SK-N-SH (cell line): ENCODE results near the gene HEXD. TPM values are rescaled to one million over a fixed set of nuclear protein-coding genes. Genes with fewer than 3 reads are reported as not detected.

ENCODE experiments used
- CTCF ChIA-PET: fragments of 300-600, 350-600 bp; formaldehyde crosslinking; extraction: SDS; loops from one replicate; lab custom pipeline; 2021; lab: Yijun Ruan, JAX
- POLR2A ChIA-PET: fragments of 350-600 bp; sonication (Branson Sonifier 250); formaldehyde crosslinking; extraction: SDS; loops from one replicate; lab custom pipeline; 2020; ENCODE audit warnings: antibody characterized with exemption, inconsistent platforms; lab: Yijun Ruan, JAX
- DNase-seq: peaks from one replicate; pipeline ENCODE4 v3.0.0; 2012
- H2AFZ ChIP-seq: fragments of 200-600 bp; sonication (generic); 2 replicates; pipeline ENCODE4 v1.8.1; 2016; ENCODE audit warnings: antibody characterized with exemption, mild to moderate bottlenecking, low read depth
- H3F3A ChIP-seq: fragments of 200-600 bp; sonication (generic); replicated peaks from 2 replicates; pipeline ENCODE3; 2016; ENCODE audit warnings: antibody characterized with exemption, mild to moderate bottlenecking; ENCODE audit not compliant: insufficient read depth
- H3K27ac ChIP-seq, 2 experiments: fragments of 200-500 bp in 1 of 2; fragments of 200-600 bp in 1 of 2; sonication (Bioruptor generic) in 1 of 2; sonication (generic), shearing (Covaris generic) in 1 of 2; 2 replicates each; pipeline versions ENCODE4 v1.5.1 to v1.6.1; 2014 to 2016; ENCODE audit warnings: low read depth in 2 of 2, inconsistent platforms in 1 of 2, low read length in 1 of 2, mild to moderate bottlenecking in 1 of 2, mixed read lengths in 1 of 2
- H3K27me3 ChIP-seq: fragments of 200-600 bp; sonication (generic), shearing (Covaris generic); 2 replicates; pipeline ENCODE4 v1.6.1; 2016; ENCODE audit warnings: mixed run types; ENCODE audit not compliant: insufficient read depth
- H3K36me3 ChIP-seq, 2 experiments: fragments of 200-500 bp in 1 of 2; fragments of 200-600 bp in 1 of 2; sonication (Bioruptor generic) in 1 of 2; sonication (generic) in 1 of 2; replicated peaks in 1 of 2; 2 replicates each; pipeline versions ENCODE3 to v1.5.1; 2014 to 2016; ENCODE audit warnings: low read length in 1 of 2, mild to moderate bottlenecking in 1 of 2; ENCODE audit not compliant: insufficient read depth in 2 of 2, control insufficient read depth in 1 of 2
- H3K4me1 ChIP-seq, 2 experiments: fragments of 200-500 bp in 1 of 2; fragments of 200-600 bp in 1 of 2; sonication (Bioruptor generic) in 1 of 2; sonication (generic), shearing (Covaris generic) in 1 of 2; 2 replicates each; pipeline versions ENCODE4 v1.5.1 to v1.6.1; 2014 to 2016; ENCODE audit warnings: low read depth in 1 of 2, low read length in 1 of 2, mixed run types in 1 of 2; ENCODE audit not compliant: insufficient read depth in 2 of 2, control insufficient read depth in 1 of 2
- H3K4me2 ChIP-seq: fragments of 200-600 bp; sonication (generic), shearing (Covaris generic); 2 replicates; pipeline ENCODE4 v1.6.1; 2017; ENCODE audit warnings: mixed run types
- H3K4me3 ChIP-seq, 2 experiments: fragments of 200-500 bp in 1 of 2; fragments of 200-600 bp in 1 of 2; sonication (Bioruptor generic) in 1 of 2; sonication (generic), shearing (Covaris generic) in 1 of 2; 2 replicates each; pipeline versions ENCODE4 v1.5.1 to v1.8.1; 2014 to 2016; ENCODE audit warnings: low read depth in 2 of 2, inconsistent platforms in 1 of 2, low read length in 1 of 2, mild to moderate bottlenecking in 1 of 2, mixed read lengths in 1 of 2, moderate library complexity in 1 of 2
- H3K79me2 ChIP-seq: fragments of 200-600 bp; sonication (generic); 2 replicates; pipeline ENCODE4 v1.8.1; 2017; ENCODE audit warnings: mild to moderate bottlenecking; ENCODE audit not compliant: insufficient read depth
- H3K9ac ChIP-seq: fragments of 200-600 bp; sonication (generic); 2 replicates; pipeline ENCODE4 v1.6.1; 2017; ENCODE audit warnings: mixed run types
- H3K9me2 ChIP-seq: fragments of 200-600 bp; sonication (generic); 2 replicates; pipeline ENCODE4 v1.6.1; 2017; ENCODE audit warnings: mixed run types
- H3K9me3 ChIP-seq: fragments of 200-600 bp; sonication (generic); 2 replicates; pipeline ENCODE4 v1.6.1; 2017; ENCODE audit warnings: mixed run types, mild to moderate bottlenecking, moderate library complexity
- H4K20me1 ChIP-seq: fragments of 200-600 bp; sonication (generic); 2 replicates; pipeline ENCODE4 v1.6.1; 2017; ENCODE audit warnings: mild to moderate bottlenecking, mixed run types; ENCODE audit not compliant: insufficient read depth
- FOSL2 ChIP-seq: IDR thresholded peaks from 2 replicates; pipeline ENCODE4 v1.4.0; 2012; ENCODE audit warnings: low read depth, mild to moderate bottlenecking, moderate library complexity, borderline replicate concordance
- FOXM1 ChIP-seq: IDR thresholded peaks from 2 replicates; pipeline ENCODE4 v1.4.0; 2012; ENCODE audit warnings: low read depth, mild to moderate bottlenecking
- GABPA ChIP-seq: IDR thresholded peaks from 2 replicates; pipeline ENCODE4 v1.4.0; 2012; ENCODE audit warnings: low read depth, mild to moderate bottlenecking
- GATA2 ChIP-seq: sonication (generic); formaldehyde crosslinking; IDR thresholded peaks from 2 replicates; pipeline ENCODE4 v1.5.0; 2020; ENCODE audit warnings: mild to moderate bottlenecking, missing genetic modification reagents
- JUND ChIP-seq: IDR thresholded peaks from 2 replicates; pipeline ENCODE4 v1.4.0; 2012
- MEF2A ChIP-seq: IDR thresholded peaks from 2 replicates; pipeline ENCODE4 v1.4.0; 2012; ENCODE audit warnings: low read depth, borderline replicate concordance
- MXI1 ChIP-seq: IDR thresholded peaks from 2 replicates; pipeline ENCODE4 v1.6.1; 2012; ENCODE audit warnings: mild to moderate bottlenecking, low read depth, low read length, improper control_type of control experiment
- NFIC ChIP-seq: IDR thresholded peaks from 2 replicates; pipeline ENCODE4 v1.4.0; 2012; ENCODE audit warnings: borderline replicate concordance
- REST ChIP-seq: IDR thresholded peaks from 2 replicates; pipeline ENCODE4 v1.6.1; 2012; ENCODE audit warnings: mild to moderate bottlenecking, low read depth, low read length, moderate library complexity
- RXRA ChIP-seq: IDR thresholded peaks from 2 replicates; pipeline ENCODE4 v1.4.0; 2012; ENCODE audit warnings: low read depth, mild to moderate bottlenecking, borderline replicate concordance
- TAF1 ChIP-seq: IDR thresholded peaks from 2 replicates; pipeline ENCODE4 v1.6.1; 2012; ENCODE audit warnings: low read depth, mild to moderate bottlenecking, low read length, moderate library complexity, borderline replicate concordance
- TCF12 ChIP-seq: IDR thresholded peaks from 2 replicates; pipeline ENCODE4 v1.4.0; 2012
- USF1 ChIP-seq: IDR thresholded peaks from 2 replicates; pipeline ENCODE4 v1.4.0; 2012; ENCODE audit warnings: low read depth, borderline replicate concordance
- WGBS: methylation state at CpG from one replicate; pipeline ENCODE4 v1.1.6; 2017; ENCODE audit warnings: low lambda C conversion rate; 5-methylcytosine and 5-hydroxymethylcytosine counted together
- polyA plus RNA-seq, 3 experiments: library from polyadenylated mRNA; depleted of rRNA; stranded (reverse); fragments of >200 nt; gene quantifications; 2 replicates each; pipeline ENCODE4 v1.2.3, GENCODE V29; 2012
- TF ChIP-seq, protein P1 (sequence below): IDR thresholded peaks from 2 replicates; pipeline ENCODE4 v1.4.0; 2012; ENCODE audit warnings: low read depth, borderline replicate concordance
- TF ChIP-seq, protein P2 (sequence below): IDR thresholded peaks from 2 replicates; pipeline ENCODE4 v1.4.0; 2012; ENCODE audit warnings: low read depth
- TF ChIP-seq, protein P3 (sequence below): IDR thresholded peaks from 2 replicates; pipeline ENCODE4; 2012

HEXD gene
- polyA plus RNA-seq, 1 of the 3 experiments (the other 2 are of a cell fraction), result 38.8 TPM

- WGBS, result 95% methylated on average over 66 of the region's 67 CpGs
- no peak overlapping the region for H3K9ac ChIP-seq
- H3K36me3 ChIP-seq, result peaks cover 2 to 5% of the 10 kb centered on the region in 2 experiments
- peaks cover 11% of the 10 kb centered on the region for H3F3A ChIP-seq
- H2AFZ ChIP-seq, result no peak overlapping the region
- ChIA-PET POLR2A (no interaction called here), CTCF (interaction anchor here (0.9 to 1.9 kb wide), 3 partner anchors 10 to 13 kb away, joined by 3 to 7 read pairs (median 4); no protein-coding TSS in a partner anchor)
- TF ChIP-seq GATA2 (CRISPR knock-in tag) (no peak), GABPA (no peak)
- no peaks in the 10 kb centered on the region for H4K20me1 ChIP-seq
- H3K4me2 ChIP-seq, result no peak overlapping the region
- no peaks in the 10 kb centered on the region for H3K27me3 ChIP-seq
- no peaks in the 10 kb centered on the region for H3K79me2 ChIP-seq
- H3K27ac ChIP-seq, result no peak overlapping the region
- no peak for DNase-seq
- H3K9me2 ChIP-seq, result no peaks in the 10 kb centered on the region
- no peak overlapping the region for H3K4me3 ChIP-seq
- peaks cover 9 to 16% of the 10 kb centered on the region in 2 experiments; a peak in 3 of 4 replicates for H3K4me1 ChIP-seq
- no peaks in the 10 kb centered on the region for H3K9me3 ChIP-seq
Observed at GRCh38 chr17:82403662-82404660, 14.2 kb upstream of the HEXD start.

DNA sequence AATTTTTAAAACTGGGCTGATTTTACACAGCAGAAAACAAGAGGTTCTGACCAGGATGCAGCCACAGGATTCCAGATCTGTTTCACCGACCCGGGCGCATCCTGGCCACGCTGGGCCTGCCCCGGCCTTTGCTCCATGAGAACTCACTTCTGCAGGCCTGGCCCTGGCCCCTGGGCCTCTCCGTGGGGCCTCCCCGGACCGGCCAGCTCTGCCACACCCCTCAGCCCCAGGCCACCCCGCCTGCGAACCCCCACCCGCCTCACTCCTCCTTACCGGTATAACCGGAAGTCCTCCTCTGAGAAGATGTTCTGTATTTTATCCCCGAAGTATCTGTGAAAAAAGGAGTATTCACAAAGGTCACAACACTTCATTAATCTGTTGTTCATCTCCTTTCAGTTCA is 13.1 kb upstream of the HEXD start:
- no peak for DNase-seq
- Histone ChIP-seq H3K9ac (no peak overlapping the region), H4K20me1 (peaks cover 2% of the 10 kb centered on the region; the same call in 1 of the 2 replicates), H3K4me3 (no peak overlapping the region), H3K79me2 (no peaks in the 10 kb centered on the region), H3K9me2 (no peaks in the 10 kb centered on the region), H3K36me3 (peaks cover 2 to 5% of the 10 kb centered on the region in 2 experiments), H2AFZ (no peak overlapping the region), H3F3A (peaks cover 5% of the 10 kb centered on the region), H3K9me3 (no peaks in the 10 kb centered on the region), H3K27me3 (no peaks in the 10 kb centered on the region), H3K4me1 (peaks cover 0 to 5% of the 10 kb centered on the region in 2 experiments; a peak in 1 of 4 replicates), H3K27ac (no peak overlapping the region), H3K4me2 (no peak overlapping the region)
- over 99% methylated on average over 14 of the region's 14 CpGs for WGBS
- ChIA-PET POLR2A (no interaction called here), CTCF (interaction anchor here (0.9 to 1.1 kb wide), 2 partner anchors 12 to 104 kb away, joined by 4 read pairs; no protein-coding TSS in a partner anchor)
- TF ChIP-seq USF1 (no peak), FOXM1 (no peak), JUND (no peak), TAF1 (no peak), TCF12 (no peak), RXRA (no peak), NFIC (no peak), REST (no peak), MEF2A (no peak), GATA2 (CRISPR knock-in tag) (no peak), FOSL2 (no peak), MXI1 (no peak)
- TF ChIP-seq, protein P1, sequence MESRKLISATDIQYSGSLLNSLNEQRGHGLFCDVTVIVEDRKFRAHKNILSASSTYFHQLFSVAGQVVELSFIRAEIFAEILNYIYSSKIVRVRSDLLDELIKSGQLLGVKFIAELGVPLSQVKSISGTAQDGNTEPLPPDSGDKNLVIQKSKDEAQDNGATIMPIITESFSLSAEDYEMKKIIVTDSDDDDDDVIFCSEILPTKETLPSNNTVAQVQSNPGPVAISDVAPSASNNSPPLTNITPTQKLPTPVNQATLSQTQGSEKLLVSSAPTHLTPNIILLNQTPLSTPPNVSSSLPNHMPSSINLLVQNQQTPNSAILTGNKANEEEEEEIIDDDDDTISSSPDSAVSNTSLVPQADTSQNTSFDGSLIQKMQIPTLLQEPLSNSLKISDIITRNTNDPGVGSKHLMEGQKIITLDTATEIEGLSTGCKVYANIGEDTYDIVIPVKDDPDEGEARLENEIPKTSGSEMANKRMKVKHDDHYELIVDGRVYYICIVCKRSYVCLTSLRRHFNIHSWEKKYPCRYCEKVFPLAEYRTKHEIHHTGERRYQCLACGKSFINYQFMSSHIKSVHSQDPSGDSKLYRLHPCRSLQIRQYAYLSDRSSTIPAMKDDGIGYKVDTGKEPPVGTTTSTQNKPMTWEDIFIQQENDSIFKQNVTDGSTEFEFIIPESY, result no peak
- TF ChIP-seq, protein P2, sequence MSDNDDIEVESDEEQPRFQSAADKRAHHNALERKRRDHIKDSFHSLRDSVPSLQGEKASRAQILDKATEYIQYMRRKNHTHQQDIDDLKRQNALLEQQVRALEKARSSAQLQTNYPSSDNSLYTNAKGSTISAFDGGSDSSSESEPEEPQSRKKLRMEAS, result no peak
- TF ChIP-seq, protein P3, sequence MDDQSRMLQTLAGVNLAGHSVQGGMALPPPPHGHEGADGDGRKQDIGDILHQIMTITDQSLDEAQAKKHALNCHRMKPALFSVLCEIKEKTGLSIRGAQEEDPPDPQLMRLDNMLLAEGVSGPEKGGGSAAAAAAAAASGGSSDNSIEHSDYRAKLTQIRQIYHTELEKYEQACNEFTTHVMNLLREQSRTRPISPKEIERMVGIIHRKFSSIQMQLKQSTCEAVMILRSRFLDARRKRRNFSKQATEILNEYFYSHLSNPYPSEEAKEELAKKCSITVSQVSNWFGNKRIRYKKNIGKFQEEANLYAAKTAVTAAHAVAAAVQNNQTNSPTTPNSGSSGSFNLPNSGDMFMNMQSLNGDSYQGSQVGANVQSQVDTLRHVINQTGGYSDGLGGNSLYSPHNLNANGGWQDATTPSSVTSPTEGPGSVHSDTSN, result no peak
